Measurements from ENCODE around the gene DBX1.
"Not testable (repeated sequence)": the region's sequence is repeated elsewhere in the genome, so short reads cannot be mapped to it uniquely, and the experiment has no call there.

DBX1 gene

DNA sequence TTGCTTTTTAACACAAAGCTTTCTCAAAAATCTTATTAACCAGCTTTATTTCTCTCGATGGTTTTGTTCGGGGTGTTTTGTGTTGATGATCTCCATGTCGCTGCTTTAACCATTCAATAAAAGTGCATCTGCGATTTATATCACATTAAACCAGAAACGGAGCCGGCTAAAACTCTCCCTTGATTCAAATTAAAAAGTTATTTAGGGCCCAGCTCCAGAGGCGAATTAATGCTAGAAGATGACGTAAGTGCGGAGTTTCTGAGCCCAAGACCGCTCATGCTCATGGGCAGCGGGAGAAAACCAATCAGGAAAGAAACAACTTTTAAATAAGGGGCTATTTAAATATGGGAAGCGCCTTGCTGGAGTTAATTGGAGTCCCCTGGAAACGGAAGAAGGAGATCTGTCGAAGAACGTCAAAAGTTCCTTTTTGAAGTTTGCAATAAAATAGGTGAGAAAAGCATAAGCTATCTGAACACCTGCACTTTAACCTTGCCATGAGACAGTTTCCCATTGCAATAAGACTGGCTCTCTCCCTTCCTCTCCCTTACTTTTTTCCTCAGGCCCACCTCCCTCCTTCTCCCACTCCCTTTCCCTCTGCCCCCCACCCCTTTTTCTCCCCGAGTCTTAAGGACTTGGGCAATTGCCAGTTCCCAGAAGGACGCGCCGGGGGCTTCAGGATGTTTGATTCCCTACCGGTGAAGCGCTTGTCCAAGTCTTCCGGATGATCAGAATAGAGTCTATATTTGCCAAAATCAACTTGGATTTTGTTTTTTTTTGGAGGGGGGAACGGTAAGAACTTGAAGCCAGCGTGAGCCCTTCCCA is 1.9 kb upstream of the DBX1 start:
- DNase-seq, result no peak

DNA sequence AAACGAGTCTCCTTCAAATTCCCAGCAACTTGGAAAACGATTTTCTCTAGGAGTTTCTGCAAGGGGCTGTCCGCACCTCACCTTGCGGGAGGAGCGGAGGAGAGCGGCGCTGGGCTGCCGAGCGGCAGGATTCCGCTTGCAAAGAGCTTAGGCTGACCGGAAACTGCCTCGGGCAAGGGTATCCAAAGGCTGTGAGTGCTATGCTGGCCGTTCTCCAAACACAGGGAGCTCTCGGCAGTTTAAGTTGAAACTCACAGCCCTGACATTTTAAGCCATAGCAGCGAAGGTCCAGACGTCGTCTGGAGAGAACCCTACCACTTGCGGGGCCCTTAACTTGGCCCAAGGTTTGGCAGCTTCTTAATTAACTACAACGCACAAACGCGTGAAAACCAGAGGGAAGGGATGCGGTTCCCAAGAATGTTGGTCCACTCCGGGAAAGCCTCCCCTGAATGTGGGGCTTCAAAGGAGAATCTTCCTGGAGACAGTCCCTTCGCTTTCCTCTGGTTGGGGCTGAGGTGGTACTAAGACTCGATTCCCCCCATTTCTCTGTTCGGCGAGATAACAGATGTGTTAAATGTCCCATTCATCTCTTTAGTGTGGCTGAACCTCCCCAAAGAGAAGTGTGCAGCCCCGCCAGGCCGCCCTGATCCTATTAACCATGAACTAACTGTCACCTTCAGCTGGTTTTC is 1.1 kb upstream of the DBX1 start:
- no peak for DNase-seq

DNA sequence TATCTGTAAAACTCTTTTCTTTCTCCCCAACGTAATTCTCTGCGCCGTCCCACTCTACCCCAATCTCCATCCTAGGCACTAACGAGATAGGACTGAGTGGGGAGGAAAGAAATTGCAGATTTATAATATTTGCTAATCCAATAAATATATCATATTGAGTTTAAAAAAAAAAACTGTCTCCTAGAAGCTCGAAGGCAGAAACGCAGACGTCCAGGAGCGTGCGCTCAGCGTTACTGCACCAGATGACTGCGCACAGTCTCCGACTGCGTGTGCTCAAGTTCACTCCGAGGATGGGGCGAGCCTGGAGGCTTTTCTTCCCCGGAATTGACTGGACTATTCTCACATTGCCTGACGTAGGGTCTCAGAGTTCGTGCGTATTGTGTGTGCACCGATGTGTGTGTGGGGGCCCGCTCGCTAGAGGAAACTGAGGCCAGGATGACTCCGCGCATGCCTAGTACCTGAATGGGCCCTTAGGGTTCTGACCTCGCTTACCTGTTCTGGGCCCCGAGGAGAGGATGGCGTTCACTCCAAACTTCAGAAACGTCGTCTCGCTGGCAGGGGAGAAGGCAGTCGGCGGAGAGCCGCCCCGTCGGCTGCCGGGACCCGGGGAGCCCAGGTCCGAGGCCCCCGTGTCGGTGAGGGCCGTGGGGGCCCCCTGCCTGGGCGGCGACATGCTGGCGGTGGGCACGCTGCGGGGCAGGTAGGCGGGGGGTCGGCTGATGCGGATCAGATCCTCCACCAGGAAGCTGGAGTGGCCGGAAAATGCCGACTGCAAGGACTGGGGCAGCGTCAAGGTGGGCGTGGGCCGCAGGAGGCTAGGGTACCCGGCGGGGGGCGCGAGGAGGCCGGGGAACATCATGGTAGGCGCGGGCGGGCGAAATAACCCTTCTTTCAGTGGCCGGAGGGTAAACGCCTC is 551 bp downstream of the DBX1 start:
- DNase-seq, result no peak

DNA sequence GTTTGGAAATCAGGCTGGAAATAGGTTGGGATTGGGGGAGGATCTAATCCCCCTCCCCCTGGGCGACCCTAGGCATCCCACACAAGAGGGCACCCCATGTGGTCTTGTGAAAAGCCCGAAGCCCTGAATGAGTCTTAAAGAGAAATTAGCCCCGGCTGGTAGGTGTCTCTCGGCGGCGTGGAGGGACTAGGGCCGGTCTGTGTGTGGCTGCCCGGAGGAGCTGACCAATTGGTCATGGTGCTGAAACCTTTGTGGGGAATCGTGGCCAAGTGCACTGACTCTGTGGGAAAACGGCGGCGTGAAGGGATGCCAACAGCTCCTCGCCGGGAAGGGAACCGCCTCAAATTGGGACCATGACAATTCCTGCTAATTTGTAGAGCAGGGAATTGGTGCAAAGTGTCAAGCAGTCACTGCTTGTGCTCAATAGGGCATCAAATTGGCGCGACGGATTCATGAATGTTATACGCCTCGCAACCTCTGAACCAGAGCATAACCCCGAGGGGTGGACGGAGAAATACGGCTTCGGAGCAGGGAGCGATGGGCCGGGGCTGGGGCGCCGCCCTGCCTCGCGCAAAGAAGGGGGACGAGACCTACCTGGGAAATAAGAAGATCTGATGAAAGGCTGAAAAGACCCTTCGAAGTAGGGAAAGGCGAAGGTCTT is 1.5 kb downstream of the DBX1 start:
- DNase-seq, result peak in 14 of 56 donors; percentile 1 to 26 (median 5)

DNA sequence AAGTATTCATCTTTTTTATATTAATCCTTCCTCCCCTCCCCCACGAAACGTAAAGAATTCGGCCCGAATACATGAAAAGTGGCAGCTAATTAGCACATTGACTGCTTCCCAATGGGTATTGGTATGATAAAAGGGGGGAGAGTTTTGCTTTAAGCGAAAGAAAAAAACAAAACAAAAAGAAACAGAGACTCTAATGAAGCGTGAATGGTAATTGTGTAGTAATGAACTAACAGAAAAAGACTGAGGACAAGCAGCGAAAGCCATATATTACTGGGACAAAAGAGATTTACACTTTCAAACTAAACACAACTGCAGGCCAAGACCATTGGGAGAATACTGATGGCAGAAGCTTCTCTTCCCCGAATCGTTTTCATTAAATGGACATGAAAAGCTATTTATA is 2.5 kb downstream of the DBX1 start:
- no peak for DNase-seq

DNA sequence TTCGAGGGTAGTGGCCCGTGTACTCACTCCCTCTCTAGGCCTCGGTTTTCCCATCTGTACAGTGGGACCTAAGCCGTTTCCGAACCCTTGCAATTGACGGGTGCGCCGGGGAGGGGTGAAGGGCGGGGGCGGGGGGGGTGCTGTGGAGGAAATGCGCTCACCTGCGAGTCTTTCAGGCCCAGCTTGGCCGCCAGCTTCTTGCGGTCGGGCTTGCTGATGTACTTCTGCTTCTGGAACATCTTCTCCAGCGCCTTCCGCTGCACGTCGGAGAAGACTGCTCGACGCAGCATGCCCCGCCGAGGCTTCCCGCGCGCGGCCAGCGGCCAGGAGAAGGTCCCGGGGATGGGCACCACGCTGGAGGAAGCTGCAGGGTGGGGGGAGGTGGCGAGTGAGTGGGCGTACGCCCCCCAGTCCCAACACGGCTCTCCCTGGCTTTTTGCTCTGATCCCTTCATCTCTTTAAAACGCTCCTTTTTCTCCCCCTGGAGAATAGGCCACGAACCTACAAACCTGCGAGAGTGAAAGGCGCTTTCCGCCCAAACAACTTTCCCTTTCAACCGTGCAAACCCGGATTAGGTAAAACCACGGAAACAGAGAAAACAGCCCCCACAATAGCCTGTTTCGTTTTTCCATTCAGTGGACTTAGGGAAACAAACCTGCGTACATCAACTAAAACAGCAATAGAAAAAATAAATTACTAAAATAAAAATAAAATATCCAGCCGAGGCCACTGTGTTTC is 3.2 kb downstream of the DBX1 start:
- DNase-seq, result no peak

DNA sequence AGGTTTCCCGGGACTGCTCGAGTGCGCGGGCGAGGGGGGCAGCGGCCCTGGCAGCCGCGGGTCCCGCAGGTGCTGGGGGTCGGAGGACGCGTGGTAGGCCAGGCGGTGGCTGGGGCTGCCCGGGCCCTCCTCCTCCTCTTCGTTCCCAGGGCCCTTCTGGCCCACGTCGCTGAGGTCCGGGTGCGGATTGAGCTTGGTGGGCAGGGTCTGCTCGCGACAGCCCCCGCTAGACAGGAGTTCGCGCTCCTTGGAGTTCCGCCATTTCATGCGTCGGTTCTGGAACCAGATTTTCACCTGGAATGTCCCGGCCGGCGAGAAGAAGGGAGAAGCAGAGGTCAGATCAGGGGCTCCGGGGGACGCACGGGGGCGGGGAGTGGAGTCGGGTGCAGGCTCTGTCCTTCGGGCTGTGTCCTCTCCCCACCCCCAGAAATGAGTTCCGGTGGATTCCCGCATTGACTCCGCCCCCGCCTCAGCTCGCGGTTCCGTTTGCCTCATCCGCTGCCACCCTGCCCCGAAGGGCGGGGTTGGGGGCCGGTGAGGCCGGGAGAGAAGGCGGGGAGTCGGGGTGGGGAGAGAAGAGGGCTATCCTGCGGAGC is 3.9 kb downstream of the DBX1 start:
- DNase-seq, result no peak

DNA sequence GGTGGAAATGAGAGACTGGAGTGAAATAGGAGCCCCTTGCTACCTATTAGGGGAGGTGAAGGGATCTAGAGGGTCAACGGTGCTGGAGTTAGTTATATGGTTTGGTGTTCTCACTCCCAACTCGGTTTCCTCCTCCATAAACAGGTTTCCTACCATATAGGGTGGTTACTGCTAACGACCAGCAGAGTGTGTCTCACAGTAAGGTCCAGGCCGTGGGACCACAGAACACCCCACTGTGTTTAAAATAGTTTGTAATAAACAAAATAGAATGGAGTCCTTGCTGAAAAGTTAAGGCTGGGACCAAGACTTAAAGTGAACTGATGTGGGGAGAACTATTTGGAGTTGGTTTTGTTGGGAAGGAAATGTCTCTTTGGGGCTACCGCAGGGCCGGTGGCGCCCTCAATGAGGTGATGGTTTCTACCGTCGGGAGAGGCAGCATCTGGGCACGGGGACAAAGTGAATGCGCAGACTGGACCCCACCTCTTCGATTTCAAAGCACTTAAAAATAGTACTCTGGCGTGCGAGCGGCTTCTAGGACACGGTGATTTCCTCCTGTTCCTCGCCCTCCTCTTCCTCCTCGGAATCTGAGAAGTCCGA is 4.5 kb downstream of the DBX1 start:
- DNase-seq, result no peak

DNA sequence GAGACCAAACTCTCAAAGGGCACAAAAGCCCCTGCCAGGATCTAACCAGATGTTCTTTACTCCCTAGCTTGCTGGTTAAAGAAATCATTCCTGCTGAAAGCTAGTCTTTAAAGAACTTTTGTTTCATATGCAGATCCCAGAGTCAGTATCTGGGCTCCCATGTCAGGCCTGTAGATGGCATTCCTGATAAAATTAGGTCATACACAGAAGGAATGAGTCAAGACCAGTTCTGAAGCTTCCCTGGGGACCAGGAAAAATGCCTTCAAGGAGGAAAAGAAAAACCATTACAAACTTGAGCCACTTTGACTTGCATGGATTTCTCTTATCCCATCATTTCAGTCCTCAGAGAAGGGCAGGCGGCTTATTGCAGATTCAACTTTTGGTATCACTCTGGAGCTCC is 5.9 kb downstream of the DBX1 start:
- DNase-seq, result no peak

DNA sequence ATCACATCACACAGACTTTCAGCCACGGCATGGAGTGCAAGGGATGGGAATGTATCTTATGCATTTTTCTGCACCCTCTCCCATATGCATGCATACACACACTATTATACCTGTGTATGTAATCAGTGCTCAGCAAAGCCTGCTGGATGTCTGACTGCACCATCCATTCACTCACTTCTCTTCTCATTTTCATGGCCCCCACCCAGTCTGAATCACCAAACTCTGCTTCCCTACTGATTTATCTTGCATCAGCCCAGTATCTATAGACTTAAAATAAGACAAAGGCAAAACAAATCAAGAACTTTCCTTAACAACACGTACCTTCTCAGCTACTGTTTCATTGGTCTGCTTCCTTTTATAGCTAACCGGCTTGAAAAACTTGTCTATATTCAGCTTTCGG is 21.6 kb downstream of the DBX1 start:
- no peak for DNase-seq

DNA sequence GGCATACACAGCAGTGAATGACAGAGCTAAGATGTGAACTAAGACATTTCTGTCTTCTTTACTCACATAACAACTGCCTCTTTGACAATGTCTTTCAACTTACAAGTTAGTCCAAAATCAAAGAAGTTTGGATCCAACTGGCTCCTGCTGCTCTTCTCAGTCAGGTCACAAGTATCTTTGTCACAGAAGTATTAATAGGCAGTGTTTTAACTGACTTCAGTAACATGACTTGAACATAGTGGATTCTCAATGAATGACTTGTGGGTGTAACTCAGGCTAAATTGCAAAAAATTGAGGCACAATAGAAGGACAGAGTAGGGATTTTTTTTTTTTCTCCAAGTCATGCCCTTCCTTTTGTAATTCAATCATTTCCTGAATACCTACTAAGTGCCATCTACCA is 22.6 kb downstream of the DBX1 start:
- DNase-seq, result no peak

DNA sequence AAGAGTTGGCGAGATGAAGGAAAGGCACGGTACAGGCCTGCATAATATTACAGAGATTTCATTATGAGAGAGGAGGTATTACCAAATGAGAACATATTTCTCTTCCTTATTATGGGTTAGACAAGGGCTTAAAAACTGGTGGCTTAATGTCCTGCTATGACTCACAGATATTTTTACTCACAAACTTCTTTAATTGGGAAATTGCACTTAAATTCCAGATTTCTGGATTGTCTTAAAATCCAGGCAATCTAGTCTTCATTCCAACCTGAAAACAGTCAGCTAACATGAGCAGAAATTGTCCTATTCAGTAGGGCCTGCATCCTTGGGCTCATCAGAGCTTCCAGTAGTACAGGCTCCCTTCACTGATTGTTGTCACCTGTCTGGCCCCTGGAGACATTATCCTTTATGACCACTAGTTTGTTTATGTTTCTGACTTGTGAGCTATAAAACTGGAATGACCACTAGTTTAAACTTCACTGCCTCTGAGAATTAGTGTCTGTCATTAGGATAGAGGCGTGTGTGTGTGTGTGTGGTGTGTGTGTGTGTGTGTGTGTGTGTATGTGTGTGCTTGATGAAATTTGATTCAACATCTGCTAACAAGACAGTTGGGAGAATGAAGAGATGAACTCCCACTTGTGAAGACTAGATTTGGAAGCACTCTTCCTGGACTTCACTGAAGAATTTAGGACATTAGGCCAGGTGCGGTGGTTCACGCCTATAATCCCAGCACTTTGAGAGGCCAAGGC is 25.1 kb downstream of the DBX1 start:
- no peak for DNase-seq

DNA sequence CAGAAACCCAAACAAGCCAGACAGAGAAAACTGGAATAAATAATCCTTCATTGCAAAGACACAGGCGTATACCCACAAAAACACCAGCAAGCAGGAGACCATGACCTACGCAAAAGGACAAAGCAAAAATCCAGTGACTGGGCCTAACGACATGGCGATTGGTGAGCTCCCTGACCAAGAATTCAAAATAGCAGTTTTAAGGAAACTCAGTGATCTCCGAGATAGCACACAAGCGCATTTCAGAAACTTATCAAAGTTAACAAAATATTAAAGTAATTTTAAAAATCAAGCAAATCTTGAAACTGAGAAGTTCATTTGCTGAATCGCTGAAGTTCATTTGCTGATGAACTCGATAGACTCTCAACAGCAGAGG is 27.6 kb downstream of the DBX1 start:
- no peak for DNase-seq

DNA sequence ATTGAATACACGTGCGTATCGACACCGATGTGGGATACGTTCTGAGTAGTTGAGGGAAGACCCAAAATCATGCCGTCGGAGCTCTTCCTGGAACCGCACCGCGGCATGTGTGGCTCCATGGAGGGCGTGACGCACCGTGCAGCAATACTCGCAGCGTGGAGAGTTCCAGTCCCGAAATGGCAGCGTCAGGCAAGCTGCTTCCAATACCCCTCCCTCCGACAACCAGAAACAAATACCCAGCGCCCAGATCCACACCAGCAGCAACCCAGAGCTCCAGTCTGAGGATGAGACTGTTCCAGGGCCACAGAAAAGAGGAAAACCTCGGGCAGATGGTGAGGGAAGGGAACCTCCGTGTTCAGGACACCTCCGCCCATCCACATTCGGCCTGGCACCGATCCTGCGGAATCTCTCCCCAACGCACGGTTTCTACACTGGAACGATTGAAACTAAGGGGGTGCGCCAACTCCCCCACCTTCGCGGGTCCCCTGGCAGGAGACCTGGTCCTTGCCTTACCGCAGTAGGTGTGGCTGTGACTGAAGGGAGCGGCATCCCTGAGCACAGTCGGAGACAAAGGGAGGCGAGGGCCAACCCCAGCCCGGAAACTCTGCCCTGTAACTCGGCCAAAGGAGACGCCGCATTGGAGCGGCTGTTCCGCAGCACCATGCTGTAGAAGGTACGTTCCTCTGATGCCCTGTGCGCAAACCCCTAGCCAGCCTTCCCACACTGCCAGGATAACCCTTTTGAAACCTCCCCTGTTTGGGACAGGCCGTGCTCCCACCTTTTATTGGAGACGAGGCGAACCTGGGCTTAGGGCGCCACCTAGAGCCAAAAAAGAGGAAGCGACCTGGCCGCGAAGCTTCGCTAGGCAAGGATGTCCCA is 28.2 kb downstream of the DBX1 start:
- peak in 43 of 56 donors; percentile 12 to 72 (median 33) for DNase-seq

DNA sequence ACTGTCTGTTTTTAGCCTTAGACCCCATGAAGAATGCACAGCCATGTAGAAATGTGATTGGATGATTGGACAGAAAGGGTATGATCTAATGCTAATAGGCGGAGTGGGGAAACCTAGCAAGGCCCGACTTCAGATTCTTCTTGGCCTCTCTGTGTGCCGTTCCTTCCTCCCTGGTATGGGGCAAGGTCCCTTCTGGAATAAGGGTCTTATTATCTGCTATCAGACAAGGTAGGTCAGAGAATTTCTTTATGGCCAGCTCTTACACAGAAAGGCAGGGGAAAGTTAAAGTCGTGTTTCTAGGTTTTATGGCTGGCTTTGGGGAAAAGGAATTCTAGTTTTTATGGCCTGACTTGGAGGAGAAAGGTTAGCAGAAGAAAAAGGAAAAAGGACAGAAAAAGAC is 30.6 kb downstream of the DBX1 start:
- no peak for DNase-seq

DNA sequence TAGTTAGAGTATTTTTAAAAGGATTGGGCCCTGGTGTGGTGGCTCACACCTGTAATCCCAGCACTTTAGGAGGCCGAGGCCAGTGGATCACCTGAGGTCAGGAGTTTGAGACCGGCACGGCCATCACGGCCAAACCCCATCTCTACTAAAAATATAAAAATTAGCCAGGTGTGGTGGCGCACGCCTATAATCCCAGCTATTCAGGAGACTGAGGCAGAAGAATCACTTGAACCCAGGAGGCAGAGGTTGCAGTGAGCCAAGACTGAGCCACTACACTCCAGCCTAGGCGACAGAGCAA is 31.8 kb downstream of the DBX1 start:
- not testable (repeated sequence) for DNase-seq

DNA sequence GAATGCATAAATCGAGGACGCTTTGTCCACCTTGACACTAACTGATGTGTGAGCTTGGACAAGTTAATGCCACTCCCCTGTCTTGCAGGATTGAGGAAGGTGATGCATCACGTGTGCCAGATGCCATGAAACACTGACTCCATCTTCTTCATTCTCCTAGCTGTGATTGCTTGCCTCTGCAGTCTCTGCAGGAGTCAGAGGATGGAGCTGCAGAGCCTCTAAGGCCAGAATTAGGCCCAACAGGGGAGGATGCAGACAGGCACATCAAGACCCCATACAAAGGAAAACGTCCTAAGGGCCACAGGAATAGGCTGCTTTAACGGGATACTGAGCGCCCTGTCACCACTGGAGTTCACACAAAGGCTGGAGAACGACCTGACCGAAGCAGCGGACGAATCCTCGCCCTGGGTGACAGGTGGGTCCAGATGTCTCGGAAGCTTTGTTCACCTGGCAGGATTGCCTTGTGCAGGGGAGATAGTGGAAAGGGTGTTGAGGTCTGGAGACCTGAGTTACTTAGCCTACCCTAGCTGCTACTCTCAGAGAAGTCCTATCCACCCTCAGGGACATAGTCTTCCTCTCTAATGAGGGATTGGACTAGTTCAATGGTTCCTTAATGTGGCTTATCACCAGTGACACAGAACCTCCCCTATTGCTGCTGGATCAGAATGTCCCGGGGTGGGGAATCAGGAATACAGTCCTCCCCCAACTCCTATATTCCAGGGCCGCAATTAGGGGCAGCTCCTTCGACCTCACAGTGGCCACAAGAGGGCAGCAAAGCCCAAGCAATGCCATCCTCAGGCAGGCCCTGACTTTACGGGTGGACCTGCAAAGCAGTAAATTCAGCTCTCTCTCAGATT is 32.4 kb downstream of the DBX1 start:
- DNase-seq, result peak in 52 of 56 donors; percentile 13 to 88 (median 58)

All from amygdala (tissue), 56 donors.